GM12878 (cell line): ENCODE results near the gene GARS1.

ENCODE experiments used
- ATF7 ChIP-seq: fragments of 450-650 bp; IDR thresholded peaks from 2 replicates; pipeline ENCODE4 v1.6.1; 2016; ENCODE audit warnings: low read depth, mild to moderate bottlenecking
- BHLHE40 ChIP-seq, 2 experiments: fragments of 450-650 bp in 1 of 2; IDR thresholded peaks; 2 replicates each; pipeline ENCODE4 v1.6.1; 2011 to 2017; ENCODE audit warnings: low read depth in 2 of 2, borderline replicate concordance in 1 of 2, improper control_type of control experiment in 1 of 2, low read length in 1 of 2, mild to moderate bottlenecking in 1 of 2
- CEBPB ChIP-seq, 2 experiments: fragments of 150-350 bp in 1 of 2; IDR thresholded peaks; 2 replicates each; pipeline ENCODE4 v1.6.1; 2012 to 2014; ENCODE audit warnings: low read depth in 2 of 2, low read length in 2 of 2, borderline replicate concordance in 1 of 2, inconsistent platforms in 1 of 2
- SIX5 ChIP-seq: IDR thresholded peaks from 2 replicates; pipeline ENCODE4 v1.6.1; 2011; ENCODE audit warnings: mild to moderate bottlenecking, low read depth, low read length, moderate library complexity; ENCODE audit not compliant: severe bottlenecking

DNA sequence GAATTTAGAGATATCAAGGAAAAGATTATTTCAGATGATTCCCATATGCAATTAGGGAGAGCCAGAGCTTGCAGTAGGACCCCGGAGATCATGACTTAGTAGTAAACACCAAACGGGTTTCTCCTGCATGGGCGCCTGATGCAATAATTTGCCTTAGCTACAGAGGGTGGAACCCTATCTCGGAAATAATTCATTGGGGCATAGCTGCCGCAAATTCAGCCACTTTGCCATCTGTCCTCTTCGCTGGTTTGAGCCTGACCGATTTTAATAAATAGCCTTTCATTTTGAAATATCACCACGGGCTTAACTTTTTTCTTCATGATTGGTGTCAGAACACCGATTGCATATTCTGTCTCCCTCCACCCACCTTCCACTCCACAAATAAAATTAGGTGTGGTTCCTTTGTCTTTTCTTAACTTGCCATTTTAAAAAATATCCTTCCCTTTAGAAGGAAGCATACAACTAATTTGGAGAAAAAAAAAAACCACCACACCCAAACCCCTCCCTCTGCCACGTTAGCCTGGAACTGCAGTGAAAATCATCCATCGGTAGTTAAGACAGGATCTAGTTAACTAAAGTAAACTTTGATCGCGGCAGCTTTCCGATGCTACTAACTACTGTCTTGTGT lies 1.4 kb downstream of the GARS1 start:
- TF ChIP-seq CEBPB (IDR thresholded peaks at IDR 0.05; ENCODE audit: borderline replicate concordance in 1 of 2, low read depth in 2 of 2, low read length in 2 of 2) (no peak), SIX5 (no peak), ATF7 (no peak), BHLHE40 (IDR thresholded peaks at IDR 0.05; ENCODE audit: borderline replicate concordance in 1 of 2, low read depth in 2 of 2, low read length in 1 of 2) (no peak)
